Uterus (tissue), 4 donors: ENCODE results near the gene LDLRAD1. TPM values are rescaled to one million over a fixed set of nuclear protein-coding genes. Genes with fewer than 3 reads are reported as not detected.
"Not testable (repeated sequence)": the region's sequence is repeated elsewhere in the genome, so short reads cannot be mapped to it uniquely, and the experiment has no call there.

Source experiments
- DNase-seq, 2 donors: peaks; one replicate each; pipeline ENCODE4 v3.0.0-alpha.2; 2019 to 2020
- H3K27ac ChIP-seq, 2 donors: fragments of 200-600 bp; sonication (generic); 1 replicate in 1 of 2; 2 replicates in 1 of 2; pipeline ENCODE4 v1.5.1; 2016 to 2018
- H3K27me3 ChIP-seq, 2 donors: fragments of 200-600 bp; sonication (generic); one replicate each; pipeline ENCODE4 v1.5.1; 2018 to 2019; ENCODE audit warnings: control low read depth in 1 of 2
- H3K36me3 ChIP-seq, 2 donors: fragments of 200-600 bp; sonication (generic); one replicate each; pipeline ENCODE4 v1.5.1; 2019; ENCODE audit warnings: control low read depth in 1 of 2
- H3K4me1 ChIP-seq, 2 donors: fragments of 200-600 bp; sonication (generic); one replicate each; pipeline ENCODE4 v1.5.1; 2018 to 2019; ENCODE audit warnings: control low read depth in 1 of 2
- H3K4me3 ChIP-seq, 2 donors: fragments of 200-600 bp; sonication (generic); 1 replicate in 1 of 2; 2 replicates in 1 of 2; pipeline ENCODE4 v1.5.1; 2018 to 2019; ENCODE audit warnings: mild to moderate bottlenecking in 1 of 2
- H3K9me3 ChIP-seq, 2 donors: fragments of 200-600 bp; sonication (generic); one replicate each; pipeline ENCODE4 v1.5.1; 2019; ENCODE audit warnings: control low read depth in 1 of 2
- POLR2A ChIP-seq, 2 donors: fragments of 450-650 bp; IDR thresholded peaks; one replicate each; pipeline ENCODE4 v1.6.1; 2016; ENCODE audit warnings: antibody characterized with exemption in 2 of 2, mild to moderate bottlenecking in 1 of 2, moderate library complexity in 1 of 2
- intact Hi-C: fragments of 100-400 bp; cut with DNase I; formaldehyde crosslinking; loops from one replicate; pipeline ENCODE4 v1.15.1; 2023; ENCODE audit warnings: low total_unique reads
- total RNA-seq, 4 donors: library from RNA; depleted of rRNA in 3 of 4; stranded (reverse); fragments of >200 nt in 3 of 4; gene quantifications; one replicate each; pipeline versions ENCODE4 v1.1.0 to v1.2.4, GENCODE V29; 2014 to 2023
- TF ChIP-seq, protein P1 (sequence below), 4 experiments: fragments of 200-600 bp in 2 of 4; fragments of 450-650 bp in 2 of 4; sonication (generic) in 2 of 4; IDR thresholded peaks; one replicate each; pipeline ENCODE4 v1.5.1; 2016 to 2019; ENCODE audit warnings: antibody characterized with exemption in 4 of 4, mild to moderate bottlenecking in 2 of 4, moderate library complexity in 1 of 4
- donor health status: DM: yes; HTN: yes; CAD: no.

LDLRAD1 gene
- total RNA-seq, 4 donors from 2014 or later = 0.27 to 1.2 TPM; not detected in 2

DNA sequence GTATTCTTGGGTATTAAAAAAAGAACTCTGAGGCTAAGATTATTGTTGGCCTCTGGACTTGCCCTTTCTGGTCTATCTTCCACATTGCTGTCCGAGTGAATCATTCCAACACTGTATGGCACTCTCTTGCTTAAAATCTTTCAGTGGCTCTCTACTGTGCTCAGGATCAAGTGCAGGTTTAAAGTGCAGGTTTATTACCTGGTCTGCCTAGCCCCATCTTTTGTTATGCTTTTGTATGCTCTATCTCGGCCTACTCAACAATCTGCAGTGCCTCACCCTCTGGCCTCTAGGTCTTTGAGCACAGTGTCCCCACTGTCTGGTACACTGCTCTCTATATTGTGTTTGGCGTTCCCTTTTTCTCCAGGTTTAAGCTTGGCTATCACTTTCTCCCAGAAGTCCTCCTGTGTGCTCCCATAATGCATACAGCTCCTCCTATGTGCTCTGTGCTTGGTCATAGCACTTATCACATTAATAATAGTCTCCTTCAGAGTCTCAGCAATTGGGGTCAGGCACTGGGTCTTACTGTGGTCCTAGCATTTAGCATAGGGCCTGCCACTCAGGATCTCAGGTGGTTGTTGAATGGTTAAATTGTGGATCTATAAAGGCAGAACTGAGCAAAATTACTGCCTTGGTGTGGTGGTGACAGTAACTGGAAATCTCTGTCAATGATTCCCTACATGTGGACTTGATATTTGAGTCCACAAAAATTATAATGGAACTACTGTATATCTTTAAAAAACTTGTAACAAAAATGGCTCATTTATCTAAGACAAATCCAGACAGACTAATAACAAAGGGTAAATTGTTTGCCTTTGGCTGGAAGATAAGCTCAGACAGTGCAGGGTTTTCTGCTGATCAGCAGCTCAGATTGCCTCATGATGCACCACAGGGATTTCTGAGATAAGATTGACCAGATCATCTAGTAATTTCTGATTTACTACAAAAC, 10.6 kb upstream of the LDLRAD1 start:
- Histone ChIP-seq H3K4me3 (no peak overlapping the region), H3K9me3 (no peaks in the 10 kb centered on the region), H3K27ac (no peak overlapping the region), H3K36me3 (no peaks in the 10 kb centered on the region), H3K27me3 (no peaks in the 10 kb centered on the region), H3K4me1 (no peaks in the 10 kb centered on the region)
- DNase-seq = no peak
- intact Hi-C loops = no loop called here
- TF ChIP-seq, protein P1, sequence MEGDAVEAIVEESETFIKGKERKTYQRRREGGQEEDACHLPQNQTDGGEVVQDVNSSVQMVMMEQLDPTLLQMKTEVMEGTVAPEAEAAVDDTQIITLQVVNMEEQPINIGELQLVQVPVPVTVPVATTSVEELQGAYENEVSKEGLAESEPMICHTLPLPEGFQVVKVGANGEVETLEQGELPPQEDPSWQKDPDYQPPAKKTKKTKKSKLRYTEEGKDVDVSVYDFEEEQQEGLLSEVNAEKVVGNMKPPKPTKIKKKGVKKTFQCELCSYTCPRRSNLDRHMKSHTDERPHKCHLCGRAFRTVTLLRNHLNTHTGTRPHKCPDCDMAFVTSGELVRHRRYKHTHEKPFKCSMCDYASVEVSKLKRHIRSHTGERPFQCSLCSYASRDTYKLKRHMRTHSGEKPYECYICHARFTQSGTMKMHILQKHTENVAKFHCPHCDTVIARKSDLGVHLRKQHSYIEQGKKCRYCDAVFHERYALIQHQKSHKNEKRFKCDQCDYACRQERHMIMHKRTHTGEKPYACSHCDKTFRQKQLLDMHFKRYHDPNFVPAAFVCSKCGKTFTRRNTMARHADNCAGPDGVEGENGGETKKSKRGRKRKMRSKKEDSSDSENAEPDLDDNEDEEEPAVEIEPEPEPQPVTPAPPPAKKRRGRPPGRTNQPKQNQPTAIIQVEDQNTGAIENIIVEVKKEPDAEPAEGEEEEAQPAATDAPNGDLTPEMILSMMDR (IDR thresholded peaks at IDR 0.05) = no peak
- no peak for TF ChIP-seq POLR2A (IDR thresholded peaks at IDR 0.05)

DNA sequence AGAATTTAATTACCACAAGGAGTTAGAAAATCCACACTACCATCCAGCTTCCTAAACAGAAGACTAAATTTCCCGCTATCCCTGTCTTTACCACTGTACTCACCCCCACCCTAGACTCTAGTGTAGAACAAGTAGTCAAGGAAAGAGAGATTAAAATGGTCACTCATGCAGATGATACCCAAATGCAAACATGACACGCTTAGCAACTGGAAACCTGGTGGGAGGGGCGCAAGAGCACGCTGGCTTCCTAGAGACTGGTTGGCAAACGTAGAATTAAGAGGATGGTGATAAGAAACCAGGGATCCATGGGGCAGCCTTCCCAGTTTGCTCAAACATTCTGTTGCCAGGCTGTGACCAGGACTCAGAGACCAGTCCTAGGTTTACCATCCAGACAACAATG, 9.9 kb upstream of the LDLRAD1 start:
- TF ChIP-seq, protein P1 (IDR thresholded peaks at IDR 0.05) = no peak
- no peak for TF ChIP-seq POLR2A (IDR thresholded peaks at IDR 0.05)
- H3K36me3 ChIP-seq = no peaks in the 10 kb centered on the region
- no peak overlapping the region for H3K4me3 ChIP-seq
- DNase-seq = no peak
- intact Hi-C loops = no loop called here
- H3K9me3 ChIP-seq = no peaks in the 10 kb centered on the region
- no peaks in the 10 kb centered on the region for H3K4me1 ChIP-seq
- H3K27ac ChIP-seq = no peak overlapping the region
- no peaks in the 10 kb centered on the region for H3K27me3 ChIP-seq

DNA sequence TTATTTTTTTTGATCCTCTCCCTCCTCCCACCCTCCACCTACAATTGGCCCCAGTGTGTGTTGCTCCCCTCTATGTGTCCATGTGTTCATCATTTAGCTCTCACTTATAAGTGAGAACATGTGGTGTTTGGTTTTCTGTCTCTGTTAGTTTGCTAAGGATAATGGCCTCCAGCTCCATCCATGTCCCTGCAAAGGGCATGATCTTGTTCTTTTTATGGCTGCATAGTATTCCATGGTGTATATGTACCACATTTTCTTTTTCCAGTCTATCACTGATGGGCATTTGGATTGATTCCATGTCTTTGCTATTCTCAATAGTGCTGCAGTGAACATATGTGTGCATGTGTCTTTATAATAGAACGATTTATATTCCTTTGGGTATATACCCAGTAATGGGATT, 6.8 kb upstream of the LDLRAD1 start:
- H3K27me3 ChIP-seq, H3K36me3 ChIP-seq, H3K4me3 ChIP-seq, H3K27ac ChIP-seq, DNase-seq, H3K9me3 ChIP-seq, intact Hi-C loops, H3K4me1 ChIP-seq: not testable (repeated sequence)

DNA sequence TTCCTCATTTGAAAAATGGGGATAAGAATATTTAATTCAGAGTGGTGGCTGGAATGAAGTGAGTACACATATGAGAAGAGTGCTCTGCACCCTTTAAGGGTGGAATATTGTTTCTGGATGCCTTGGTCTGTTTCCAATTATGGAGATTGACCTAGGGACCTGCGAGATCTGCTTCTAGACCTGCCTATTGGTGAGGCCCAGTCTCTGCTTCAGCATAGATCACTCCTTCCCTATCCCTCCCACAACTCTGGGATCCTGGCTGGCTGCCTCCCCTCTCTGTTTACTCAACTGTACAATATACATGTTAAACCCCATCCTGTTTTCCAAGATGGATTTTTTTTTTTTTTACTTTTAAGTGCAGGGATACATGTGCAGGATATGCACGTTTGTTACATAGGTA, 6.4 kb upstream of the LDLRAD1 start:
- intact Hi-C loops = no loop called here

DNA sequence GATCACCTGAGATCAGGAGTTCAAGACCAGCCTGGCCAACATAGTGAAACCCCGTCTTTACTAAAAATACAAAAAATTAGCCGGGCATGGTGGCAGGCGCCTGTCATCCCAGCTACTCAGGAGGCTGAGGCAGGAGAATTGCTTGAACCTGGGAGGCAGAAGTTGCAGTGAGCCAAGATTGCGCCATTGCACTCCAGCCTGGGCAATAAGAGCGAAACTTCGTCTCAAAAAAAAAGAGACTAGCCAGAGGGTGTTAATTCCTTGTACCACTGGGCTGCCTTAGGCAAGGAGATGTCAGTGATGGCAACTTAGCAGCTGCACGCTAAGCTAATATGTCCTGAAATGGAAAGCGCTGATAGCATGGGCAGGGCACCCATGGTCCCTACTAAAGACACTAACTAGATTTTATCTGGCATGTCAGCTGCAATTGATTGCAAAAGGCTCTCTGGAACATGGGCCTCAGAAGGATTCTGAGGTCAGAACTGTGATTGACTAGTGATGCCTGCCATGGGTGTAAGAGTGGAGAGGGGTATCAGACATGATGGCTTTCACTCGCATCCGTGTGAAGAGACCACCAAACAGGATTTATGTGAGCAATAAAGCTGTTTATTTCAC, 1.7 kb upstream of the LDLRAD1 start:
- intact Hi-C loops, H3K4me3 ChIP-seq, H3K9me3 ChIP-seq, DNase-seq, H3K27me3 ChIP-seq, H3K4me1 ChIP-seq, H3K27ac ChIP-seq, H3K36me3 ChIP-seq: not testable (repeated sequence)

More for the DNA sequence above, 6.4 kb upstream of the LDLRAD1 start:
- TF ChIP-seq, protein P1 (IDR thresholded peaks at IDR 0.05) = no peak
- TF ChIP-seq POLR2A (IDR thresholded peaks at IDR 0.05) = no peak
- DNase-seq = no peak
- H3K36me3 ChIP-seq = no peaks in the 10 kb centered on the region
- H3K27me3 ChIP-seq = no peaks in the 10 kb centered on the region
- H3K4me3 ChIP-seq = no peak overlapping the region
- no peaks in the 10 kb centered on the region for H3K4me1 ChIP-seq
- no peaks in the 10 kb centered on the region for H3K9me3 ChIP-seq
- no peak overlapping the region for H3K27ac ChIP-seq

DNA sequence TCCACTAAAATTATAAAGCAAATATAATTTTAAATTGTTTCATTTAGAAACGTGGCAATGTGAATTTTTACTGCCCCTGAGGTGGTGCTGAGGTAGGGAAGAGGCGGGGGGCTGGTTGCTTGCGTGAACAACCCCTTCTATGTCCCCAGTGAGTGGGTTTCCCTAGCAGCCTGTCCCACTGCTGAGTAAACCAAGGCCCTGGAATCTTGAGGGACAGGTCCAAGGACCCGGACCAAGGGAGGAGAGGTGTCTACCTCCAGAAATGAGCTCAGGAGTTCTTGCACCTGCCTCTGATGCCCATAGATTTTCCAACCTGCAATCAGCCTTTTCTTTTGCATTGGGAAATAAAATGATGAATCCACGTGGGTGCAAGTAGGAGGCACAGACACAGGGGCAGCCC, 649 bp upstream of the LDLRAD1 start:
- no peak for TF ChIP-seq POLR2A (IDR thresholded peaks at IDR 0.05)
- TF ChIP-seq, protein P1 (IDR thresholded peaks at IDR 0.05) = no peak
- Histone ChIP-seq H3K4me3 (no peak overlapping the region), H3K9me3 (no peaks in the 10 kb centered on the region), H3K27me3 (no peaks in the 10 kb centered on the region), H3K4me1 (no peaks in the 10 kb centered on the region), H3K27ac (no peak overlapping the region), H3K36me3 (no peaks in the 10 kb centered on the region)
- no peak for DNase-seq
- intact Hi-C loops = no loop called here
